Measurements from ENCODE around the gene PTPRG. TPM values are rescaled to one million over a fixed set of nuclear protein-coding genes. Genes with fewer than 3 reads are reported as not detected.

The PTPRG gene
- total RNA-seq (ENCODE audit: unreplicated experiment) = 80.7 TPM
- long read RNA-seq, partial matches to known transcripts = 2 of 5 reads
- long read RNA-seq, other reads (novel, unspliced or antisense) = 3 of 5 reads

DNA sequence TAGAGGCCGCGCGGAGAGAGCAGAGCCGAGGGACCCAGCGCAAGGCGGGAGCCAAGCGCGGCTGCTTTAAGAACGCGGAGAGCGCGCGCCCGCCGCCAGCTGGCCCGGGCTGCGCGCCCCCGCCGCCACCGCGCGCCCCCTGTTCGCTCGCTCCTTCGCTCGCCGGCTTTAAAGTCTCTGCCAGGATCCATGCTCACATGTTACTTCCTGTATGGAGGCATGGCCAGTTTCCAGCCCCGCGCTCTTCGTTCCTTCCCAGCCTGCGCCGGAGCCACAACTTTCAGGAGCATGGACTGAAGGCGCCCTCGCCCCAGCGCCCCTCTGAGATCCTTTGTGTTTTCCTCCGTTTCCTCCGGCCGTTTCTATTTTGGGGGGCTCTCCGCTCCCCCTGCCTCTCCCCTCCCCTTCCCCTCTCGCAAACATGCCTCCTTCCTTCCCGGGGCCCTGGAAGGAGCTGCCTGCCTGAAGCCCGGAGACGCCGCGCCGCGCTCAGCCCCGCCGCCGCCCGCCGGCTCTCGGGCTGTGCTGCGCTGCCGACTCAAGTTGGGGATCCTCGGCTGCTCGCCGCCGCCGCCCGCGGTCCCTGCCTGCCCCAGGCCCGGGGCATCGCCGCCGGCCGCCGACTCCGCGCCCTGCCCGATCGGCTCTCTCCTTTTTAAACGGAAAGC is at the start of gene PTPRG:
PTPRG (plus strand) TSS at position 198 of the 668 bp plus-strand sequence. CDS start 717 bp downstream, outside the sequence.
- TF ChIP-seq CTCF (IDR thresholded peaks at IDR 0.05; ENCODE audit: unreplicated experiment) = no peak
- Mint-ChIP-seq H3K9me3 (ENCODE audit: unreplicated experiment) (no peaks in the 10 kb centered on the region), H3K36me3 (ENCODE audit: low read depth, unreplicated experiment) (no peaks in the 10 kb centered on the region), H3K27me3 (ENCODE audit: unreplicated experiment) (peaks cover 10% of the 10 kb centered on the region), H3K27ac (ENCODE audit: unreplicated experiment) (peak within 1 kb of the TSS; percentile 98), H3K4me1 (ENCODE audit: unreplicated experiment) (peaks cover 23% of the 10 kb centered on the region), H3K4me3 (ENCODE audit: unreplicated experiment) (peak within 1 kb of the TSS; percentile 99)
- DNase-seq (ENCODE audit: low spot score) = peak; percentile 86

- no peak for DNase-seq (ENCODE audit: low spot score)
- no peak overlapping the region for H3K4me3 Mint-ChIP-seq (ENCODE audit: unreplicated experiment)
- H3K36me3 Mint-ChIP-seq (ENCODE audit: low read depth, unreplicated experiment) = no peaks in the 10 kb centered on the region
- no peaks in the 10 kb centered on the region for H3K9me3 Mint-ChIP-seq (ENCODE audit: unreplicated experiment)
- no peak for TF ChIP-seq CTCF (IDR thresholded peaks at IDR 0.05; ENCODE audit: unreplicated experiment)
- H3K27me3 Mint-ChIP-seq (ENCODE audit: unreplicated experiment) = no peaks in the 10 kb centered on the region
- no peak overlapping the region for H3K27ac Mint-ChIP-seq (ENCODE audit: unreplicated experiment)
- H3K4me1 Mint-ChIP-seq (ENCODE audit: unreplicated experiment) = no peaks in the 10 kb centered on the region
These were observed 42.8 kb upstream of the PTPRG start for GRCh38 chr3:61518590-61518989.

DNA sequence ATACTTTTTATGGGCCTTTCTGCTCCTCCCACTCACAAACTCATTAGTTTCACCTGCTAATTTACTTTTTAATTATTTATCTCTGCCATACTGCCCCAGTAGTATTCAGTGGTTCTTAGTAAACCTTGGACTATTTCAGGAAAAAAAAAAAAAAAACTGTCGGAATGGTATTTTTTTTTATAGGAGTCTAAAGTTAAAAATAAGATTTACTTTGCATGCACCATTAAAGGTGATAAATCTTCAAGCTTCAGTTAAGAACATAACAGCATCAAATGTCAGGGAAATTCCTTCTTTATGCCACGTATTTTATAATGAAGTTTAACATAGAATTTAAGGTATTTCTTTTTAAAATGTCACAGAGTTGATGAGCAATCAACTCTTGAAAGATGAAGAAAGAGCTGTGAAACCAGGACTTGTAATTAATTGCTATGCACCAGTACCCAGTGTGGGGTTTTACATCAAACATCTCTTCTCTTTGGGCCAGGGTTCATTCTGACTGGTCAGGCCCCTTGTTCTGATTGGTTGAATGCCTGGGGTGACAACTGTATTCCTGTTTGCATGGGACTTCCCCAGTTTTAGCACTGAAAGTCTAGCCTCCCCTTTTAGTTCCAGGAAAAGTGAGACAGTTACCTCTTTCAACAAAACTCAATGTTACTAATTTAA is 40.3 kb upstream of the PTPRG start:
- H3K9me3 Mint-ChIP-seq (ENCODE audit: unreplicated experiment) = no peaks in the 10 kb centered on the region
- no peak for TF ChIP-seq CTCF (IDR thresholded peaks at IDR 0.05; ENCODE audit: unreplicated experiment)
- no peak overlapping the region for H3K4me3 Mint-ChIP-seq (ENCODE audit: unreplicated experiment)
- no peaks in the 10 kb centered on the region for H3K36me3 Mint-ChIP-seq (ENCODE audit: low read depth, unreplicated experiment)
- H3K27ac Mint-ChIP-seq (ENCODE audit: unreplicated experiment) = no peak overlapping the region
- no peak for DNase-seq (ENCODE audit: low spot score)
- H3K4me1 Mint-ChIP-seq (ENCODE audit: unreplicated experiment) = no peaks in the 10 kb centered on the region
- no peaks in the 10 kb centered on the region for H3K27me3 Mint-ChIP-seq (ENCODE audit: unreplicated experiment)

- Mint-ChIP-seq H3K4me1 (ENCODE audit: unreplicated experiment) (no peaks in the 10 kb centered on the region), H3K9me3 (ENCODE audit: unreplicated experiment) (no peaks in the 10 kb centered on the region), H3K36me3 (ENCODE audit: low read depth, unreplicated experiment) (no peaks in the 10 kb centered on the region), H3K4me3 (ENCODE audit: unreplicated experiment) (no peak overlapping the region), H3K27ac (ENCODE audit: unreplicated experiment) (no peak overlapping the region), H3K27me3 (ENCODE audit: unreplicated experiment) (peaks cover 2% of the 10 kb centered on the region)
- TF ChIP-seq CTCF (IDR thresholded peaks at IDR 0.05; ENCODE audit: unreplicated experiment) = no peak
- no peak for DNase-seq (ENCODE audit: low spot score)
These were observed 39.3 kb upstream of the PTPRG start for GRCh38 chr3:61522060-61522459.

GRCh38 chr3:61522626-61523025 is 38.7 kb upstream of the PTPRG start:
- Mint-ChIP-seq H3K4me3 (ENCODE audit: unreplicated experiment) (no peak overlapping the region), H3K27ac (ENCODE audit: unreplicated experiment) (no peak overlapping the region), H3K4me1 (ENCODE audit: unreplicated experiment) (no peaks in the 10 kb centered on the region), H3K36me3 (ENCODE audit: low read depth, unreplicated experiment) (no peaks in the 10 kb centered on the region), H3K27me3 (ENCODE audit: unreplicated experiment) (peaks cover 4% of the 10 kb centered on the region), H3K9me3 (ENCODE audit: unreplicated experiment) (no peaks in the 10 kb centered on the region)
- no peak for DNase-seq (ENCODE audit: low spot score)
- TF ChIP-seq CTCF (IDR thresholded peaks at IDR 0.05; ENCODE audit: unreplicated experiment) = no peak

Data from endothelial cell (in vitro differentiated cells).